H9 (cell line): ENCODE measurements around the gene TTC28. TPM values are rescaled to one million over a fixed set of nuclear protein-coding genes. Genes with fewer than 3 reads are reported as not detected.

ENCODE experiments used
- DNase-seq: peaks from one replicate; pipeline ENCODE4 v3.0.0-alpha.2; 2017
- H2AFZ ChIP-seq: one replicate; pipeline ENCODE4 v1.6.1; 2013; ENCODE audit warnings: mild to moderate bottlenecking, low read length, control low read depth, moderate library complexity
- H2AK5ac ChIP-seq: 2 replicates; pipeline ENCODE4 v1.6.1; 2013; ENCODE audit warnings: low read length, control low read depth, mixed read lengths; ENCODE audit not compliant: insufficient read length
- H2BK120ac ChIP-seq: one replicate; pipeline ENCODE4 v1.6.1; 2013; ENCODE audit warnings: low read depth, mild to moderate bottlenecking, low read length, control low read depth, inconsistent platforms; ENCODE audit not compliant: poor library complexity, severe bottlenecking
- H2BK12ac ChIP-seq: 2 replicates; pipeline ENCODE4 v1.6.1; 2013; ENCODE audit warnings: low read length, control low read depth, mixed read lengths, low read depth; ENCODE audit not compliant: insufficient read length
- H2BK15ac ChIP-seq: 2 replicates; pipeline ENCODE4 v1.6.1; 2013; ENCODE audit warnings: low read depth, low read length, control low read depth
- H2BK20ac ChIP-seq: one replicate; pipeline ENCODE4 v1.6.1; 2013; ENCODE audit warnings: low read depth, mild to moderate bottlenecking, low read length, control low read depth, inconsistent platforms; ENCODE audit not compliant: poor library complexity, severe bottlenecking
- H2BK5ac ChIP-seq: 2 replicates; pipeline ENCODE4 v1.6.1; 2013; ENCODE audit warnings: low read length, control low read depth, mixed read lengths; ENCODE audit not compliant: insufficient read length
- H3K14ac ChIP-seq: 2 replicates; pipeline ENCODE4 v1.6.1; 2013; ENCODE audit warnings: low read length, control low read depth; ENCODE audit not compliant: insufficient read depth
- H3K18ac ChIP-seq: 2 replicates; pipeline ENCODE4 v1.6.1; 2013; ENCODE audit warnings: low read depth, mild to moderate bottlenecking, mixed read lengths, low read length, control low read depth; ENCODE audit not compliant: insufficient read length
- H3K23ac ChIP-seq: 2 replicates; pipeline ENCODE4 v1.6.1; 2013; ENCODE audit warnings: low read length, control low read depth, mixed read lengths, low read depth; ENCODE audit not compliant: insufficient read length
- H3K23me2 ChIP-seq: 2 replicates; pipeline ENCODE4 v1.6.1; 2013; ENCODE audit warnings: low read depth, mild to moderate bottlenecking, mixed read lengths, low read length, control low read depth; ENCODE audit not compliant: insufficient read length, poor library complexity, severe bottlenecking
- H3K27ac ChIP-seq: 2 replicates; pipeline ENCODE4 v1.5.1; 2013; ENCODE audit warnings: low read length, control low read depth, mixed read lengths, low read depth; ENCODE audit not compliant: insufficient read length
- H3K27me3 ChIP-seq: 2 replicates; pipeline ENCODE4 v1.6.1; 2013; ENCODE audit warnings: low read length, control low read depth, inconsistent platforms; ENCODE audit not compliant: insufficient read depth
- H3K4ac ChIP-seq: 2 replicates; pipeline ENCODE4 v1.6.1; 2013; ENCODE audit warnings: low read depth, mild to moderate bottlenecking, control low read depth, inconsistent platforms, low read length, moderate library complexity
- H3K4me1 ChIP-seq: 2 replicates; pipeline ENCODE4 v1.6.1; 2013; ENCODE audit warnings: low read length, control low read depth, inconsistent platforms; ENCODE audit not compliant: insufficient read depth
- H3K4me2 ChIP-seq: 2 replicates; pipeline ENCODE4 v1.6.1; 2013; ENCODE audit warnings: low read length, control low read depth, mixed read lengths; ENCODE audit not compliant: insufficient read length, insufficient read depth
- H3K56ac ChIP-seq: 2 replicates; pipeline ENCODE4 v1.6.1; 2013; ENCODE audit warnings: low read depth, mild to moderate bottlenecking, mixed read lengths, low read length, control low read depth; ENCODE audit not compliant: insufficient read length
- H3K79me1 ChIP-seq: 2 replicates; pipeline ENCODE4 v1.6.1; 2013; ENCODE audit warnings: low read depth, mild to moderate bottlenecking, moderate library complexity, low read length, control low read depth, inconsistent platforms; ENCODE audit not compliant: insufficient read depth, poor library complexity, severe bottlenecking
- H3K79me2 ChIP-seq: 2 replicates; pipeline ENCODE4 v1.6.1; 2013; ENCODE audit warnings: low read length, control low read depth, inconsistent platforms; ENCODE audit not compliant: insufficient read depth
- H3K9ac ChIP-seq: 2 replicates; pipeline ENCODE4 v1.6.1; 2013; ENCODE audit warnings: low read length, control low read depth, mixed read lengths; ENCODE audit not compliant: insufficient read length; ENCODE audit errors: extremely low read depth
- H3K9me3 ChIP-seq: one replicate; pipeline ENCODE4 v1.6.1; 2013; ENCODE audit warnings: low read depth, low read length, inconsistent platforms; ENCODE audit not compliant: control insufficient read depth
- H3T11ph ChIP-seq: one replicate; pipeline ENCODE4 v1.6.1; 2013; ENCODE audit warnings: mild to moderate bottlenecking, low read length, control low read depth, inconsistent platforms
- H4K20me1 ChIP-seq: one replicate; pipeline ENCODE4 v1.6.1; 2013; ENCODE audit not compliant: control insufficient read depth, insufficient read length, insufficient read depth
- H4K5ac ChIP-seq: 2 replicates; pipeline ENCODE4 v1.6.1; 2013; ENCODE audit warnings: low read depth, mild to moderate bottlenecking, mixed read lengths, low read length, control low read depth; ENCODE audit not compliant: insufficient read length
- H4K8ac ChIP-seq: replicated peaks from 2 replicates; pipeline ENCODE4 v1.6.1; 2013; ENCODE audit warnings: low read length, control low read depth, mixed read lengths, low read depth; ENCODE audit not compliant: insufficient read length
- H4K91ac ChIP-seq: 2 replicates; pipeline ENCODE4 v1.6.1; 2013; ENCODE audit warnings: low read depth, mild to moderate bottlenecking, moderate library complexity, mixed read lengths, low read length, control low read depth; ENCODE audit not compliant: insufficient read length
- H3K27ac Mint-ChIP-seq, 3 experiments: 2 replicates in 2 of 3; 3 replicates in 1 of 3; pipeline ENCODE4 v1.8.0; 2020 to 2021; ENCODE audit warnings: mixed read lengths in 3 of 3, mild to moderate bottlenecking in 1 of 3, moderate library complexity in 1 of 3
- H3K27me3 Mint-ChIP-seq: 2 replicates; pipeline ENCODE4 v1.8.0; 2021; ENCODE audit warnings: low read depth, mild to moderate bottlenecking, moderate library complexity, mixed read lengths
- H3K36me3 Mint-ChIP-seq, 3 experiments: 2 replicates in 2 of 3; 3 replicates in 1 of 3; pipeline ENCODE4 v1.8.0; 2020 to 2021; ENCODE audit warnings: low read depth in 3 of 3, mixed read lengths in 3 of 3; ENCODE audit not compliant: insufficient read depth in 1 of 3
- H3K4me1 Mint-ChIP-seq, 2 experiments: 2 replicates each; pipeline ENCODE4 v1.8.0; 2020; ENCODE audit warnings: mixed read lengths in 2 of 2
- H3K4me3 Mint-ChIP-seq, 2 experiments: 2 replicates in 1 of 2; 3 replicates in 1 of 2; pipeline ENCODE4 v1.8.0; 2020 to 2021; ENCODE audit warnings: mild to moderate bottlenecking in 2 of 2, mixed read lengths in 2 of 2, moderate library complexity in 1 of 2
- H3K9me3 Mint-ChIP-seq, 2 experiments: 2 replicates in 1 of 2; 3 replicates in 1 of 2; pipeline ENCODE4 v1.8.0; 2020; ENCODE audit warnings: mild to moderate bottlenecking in 2 of 2, mixed read lengths in 2 of 2, moderate library complexity in 1 of 2
- WGBS: extraction: QIAGEN DNeasy Blood & Tissue Kit; methylation state at CpG from one replicate; pipeline ENCODE4 v1.1.7; 2013; ENCODE audit warnings: missing lambda C conversion rate, low lambda C conversion rate, mixed read lengths; ENCODE audit not compliant: insufficient read length; ENCODE audit errors: extremely low coverage; 5-methylcytosine and 5-hydroxymethylcytosine counted together
- total RNA-seq: library from RNA; stranded (reverse); gene quantifications from 2 replicates; pipeline ENCODE4 v1.2.1, GENCODE V29; 2021
- TF ChIP-seq, protein P1 (sequence below): fragments of 200-600 bp; sonication (generic); conservative IDR thresholded peaks from 3 replicates; pipeline ENCODE4 v1.8.0; 2021; ENCODE audit warnings: antibody characterized with exemption, mild to moderate bottlenecking

TTC28 gene
- total RNA-seq, 1 experiment from 2014 or later = 13.6 TPM

DNA sequence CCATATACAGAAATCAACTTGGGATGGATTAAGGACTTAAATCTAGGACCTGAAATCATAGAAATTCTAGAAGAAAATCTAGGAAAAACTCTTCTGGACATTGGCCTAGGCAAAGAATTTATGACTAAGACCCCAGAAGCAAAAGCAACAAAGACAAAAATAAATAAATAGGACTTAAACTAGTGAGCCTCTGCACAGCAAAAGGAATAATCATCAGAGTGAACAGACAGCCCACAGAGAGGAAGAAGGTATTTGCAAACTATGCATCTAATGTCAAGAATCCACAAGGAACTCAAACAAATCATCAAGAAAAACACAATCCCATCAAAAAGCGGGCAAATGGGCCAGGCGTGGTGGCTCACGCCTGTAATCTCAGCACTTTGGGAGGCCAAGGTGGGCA lies 32.4 kb downstream of the TTC28 start:
- H2BK15ac ChIP-seq = no peak overlapping the region
- no peak overlapping the region for H2AK5ac ChIP-seq
- H4K91ac ChIP-seq = no peak overlapping the region
- H3K9me3 ChIP-seq = no peaks in the 10 kb centered on the region
- no peaks in the 10 kb centered on the region for H3K27me3 ChIP-seq
- TF ChIP-seq, protein P1, sequence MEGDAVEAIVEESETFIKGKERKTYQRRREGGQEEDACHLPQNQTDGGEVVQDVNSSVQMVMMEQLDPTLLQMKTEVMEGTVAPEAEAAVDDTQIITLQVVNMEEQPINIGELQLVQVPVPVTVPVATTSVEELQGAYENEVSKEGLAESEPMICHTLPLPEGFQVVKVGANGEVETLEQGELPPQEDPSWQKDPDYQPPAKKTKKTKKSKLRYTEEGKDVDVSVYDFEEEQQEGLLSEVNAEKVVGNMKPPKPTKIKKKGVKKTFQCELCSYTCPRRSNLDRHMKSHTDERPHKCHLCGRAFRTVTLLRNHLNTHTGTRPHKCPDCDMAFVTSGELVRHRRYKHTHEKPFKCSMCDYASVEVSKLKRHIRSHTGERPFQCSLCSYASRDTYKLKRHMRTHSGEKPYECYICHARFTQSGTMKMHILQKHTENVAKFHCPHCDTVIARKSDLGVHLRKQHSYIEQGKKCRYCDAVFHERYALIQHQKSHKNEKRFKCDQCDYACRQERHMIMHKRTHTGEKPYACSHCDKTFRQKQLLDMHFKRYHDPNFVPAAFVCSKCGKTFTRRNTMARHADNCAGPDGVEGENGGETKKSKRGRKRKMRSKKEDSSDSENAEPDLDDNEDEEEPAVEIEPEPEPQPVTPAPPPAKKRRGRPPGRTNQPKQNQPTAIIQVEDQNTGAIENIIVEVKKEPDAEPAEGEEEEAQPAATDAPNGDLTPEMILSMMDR = no peak
- H3K27ac ChIP-seq = no peak overlapping the region
- no peak overlapping the region for H3K23ac ChIP-seq
- H3K14ac ChIP-seq = no peak overlapping the region
- no peaks in the 10 kb centered on the region for H4K20me1 ChIP-seq
- WGBS = no CpG with 5 or more reads among the region's 3 CpGs
- no peak overlapping the region for H2BK20ac ChIP-seq
- no peak for DNase-seq
- H2BK12ac ChIP-seq = no peak overlapping the region
- H3K27ac Mint-ChIP-seq = no peak overlapping the region
- no peaks in the 10 kb centered on the region for H3K27me3 Mint-ChIP-seq
- H3K18ac ChIP-seq = no peak overlapping the region
- H4K8ac ChIP-seq = no peak overlapping the region
- H3K56ac ChIP-seq = no peak overlapping the region
- H3K79me1 ChIP-seq = no peaks in the 10 kb centered on the region
- no peak overlapping the region for H3K9ac ChIP-seq
- no peak overlapping the region for H3K4ac ChIP-seq
- no peaks in the 10 kb centered on the region for H3K4me1 ChIP-seq
- H3T11ph ChIP-seq = no peak overlapping the region
- no peak overlapping the region for H2AFZ ChIP-seq
- H3K79me2 ChIP-seq = no peaks in the 10 kb centered on the region
- H3K23me2 ChIP-seq = no peaks in the 10 kb centered on the region
- H2BK120ac ChIP-seq = no peak overlapping the region
- H3K36me3 Mint-ChIP-seq = no peaks in the 10 kb centered on the region
- no peaks in the 10 kb centered on the region; a peak in 1 of 5 replicates for H3K9me3 Mint-ChIP-seq
- H3K4me1 Mint-ChIP-seq = peaks cover 2 to 13% of the 10 kb centered on the region in 2 experiments; a peak in 3 of 4 replicates
- H4K5ac ChIP-seq = no peak overlapping the region
- H3K4me3 Mint-ChIP-seq = no peak overlapping the region
- H3K4me2 ChIP-seq = no peak overlapping the region
- no peak overlapping the region for H2BK5ac ChIP-seq
